Calu3 (cell line): ENCODE measurements around the gene C12orf56. TPM values are rescaled to one million over a fixed set of nuclear protein-coding genes. Genes with fewer than 3 reads are reported as not detected.

Experiments
- BruUV-seq: library from RNA; stranded (reverse); fragments of 400-500 nt; replicated peaks from 2 replicates; lab custom pipeline; 2021; lab: Mats Ljungman, UMichigan
- CTCF ChIA-PET: fragments of 300-600 bp; sonication (Branson Sonifier 250); formaldehyde crosslinking; loops from one replicate; lab custom pipeline; 2022; ENCODE audit warnings: antibody characterized with exemption; lab: Charles Lee
- DNase-seq: peaks from one replicate; pipeline ENCODE4 v3.0.0; 2022
- H3K27ac Mint-ChIP-seq: one replicate; pipeline ENCODE4 v1.8.0; 2022; ENCODE audit warnings: mixed read lengths; ENCODE audit not compliant: unreplicated experiment
- H3K27me3 Mint-ChIP-seq: one replicate; pipeline ENCODE4 v1.8.0; 2022; ENCODE audit warnings: mixed read lengths; ENCODE audit not compliant: unreplicated experiment
- H3K36me3 Mint-ChIP-seq: one replicate; pipeline ENCODE4 v1.8.0; 2022; ENCODE audit warnings: mild to moderate bottlenecking, moderate library complexity, mixed read lengths; ENCODE audit not compliant: insufficient read depth, unreplicated experiment
- H3K4me1 Mint-ChIP-seq: one replicate; pipeline ENCODE4 v1.8.0; 2022; ENCODE audit warnings: mild to moderate bottlenecking, low read depth, mixed read lengths; ENCODE audit not compliant: unreplicated experiment
- H3K4me3 Mint-ChIP-seq: one replicate; pipeline ENCODE4 v1.8.0; 2022; ENCODE audit warnings: mild to moderate bottlenecking, low read depth, moderate library complexity, mixed read lengths; ENCODE audit not compliant: unreplicated experiment
- H3K9me3 Mint-ChIP-seq: one replicate; pipeline ENCODE4 v1.8.0; 2022; ENCODE audit warnings: low read depth, mixed read lengths; ENCODE audit not compliant: unreplicated experiment
- intact Hi-C: fragments of 100-400 bp; cut with micrococcal nuclease; formaldehyde crosslinking; loops from one replicate; pipeline ENCODE4 v1.10.0; 2022; ENCODE audit not compliant: unreplicated experiment
- total RNA-seq: library from RNA; stranded (reverse); gene quantifications from 2 replicates; pipeline ENCODE4 v1.2.3, GENCODE V29; 2022
- TF ChIP-seq, protein P1 (sequence below): fragments of 200-600 bp; IDR thresholded peaks from one replicate; pipeline ENCODE4 v1.8.0; 2022; ENCODE audit warnings: antibody characterized with exemption; ENCODE audit not compliant: unreplicated experiment

C12orf56 gene
- total RNA-seq, 1 experiment from 2014 or later = 4.7 TPM

DNA sequence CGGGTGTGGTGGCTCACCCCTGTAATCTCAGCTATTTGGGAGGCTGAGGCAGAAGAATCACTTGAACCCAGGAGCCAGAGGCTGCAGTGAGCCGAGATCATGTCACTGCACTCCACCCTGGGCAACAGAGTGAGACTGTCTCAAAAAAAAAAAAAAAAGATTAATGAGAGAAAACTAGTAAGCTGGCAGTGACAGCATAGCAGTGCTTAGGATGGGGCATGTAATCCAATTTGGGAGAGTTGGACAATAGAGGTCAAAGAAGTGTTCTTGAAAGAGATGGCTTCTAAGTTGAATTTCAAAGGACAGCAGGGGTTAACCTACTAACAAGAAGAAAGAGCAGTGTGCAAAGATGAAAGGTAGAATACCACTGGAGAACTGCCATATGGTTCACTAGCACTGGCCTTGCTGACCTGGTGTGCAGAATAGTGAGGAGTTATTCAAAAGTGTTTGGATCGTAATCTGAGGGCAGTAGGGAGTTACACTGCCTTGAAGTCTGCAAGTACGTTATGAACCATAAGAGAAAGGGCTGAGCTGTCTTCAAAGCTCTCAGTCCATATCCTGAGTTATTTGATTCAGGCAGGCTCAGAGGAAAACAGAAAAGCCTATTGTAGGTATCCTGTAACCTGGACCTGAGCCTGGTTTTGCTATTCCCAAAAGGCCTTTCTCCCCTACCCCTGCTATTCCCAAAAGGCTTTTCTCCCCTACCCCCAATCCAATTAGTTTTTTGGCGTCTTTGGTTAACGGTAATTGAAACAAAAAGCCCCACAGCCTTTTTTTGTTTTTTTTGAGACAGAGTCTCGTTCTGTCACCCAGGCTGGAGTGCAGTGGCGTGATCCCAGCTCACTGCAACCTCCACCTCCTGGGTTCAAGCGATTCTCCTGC lies 17.0 kb upstream of the C12orf56 start:
- peak overlapping the region; percentile 99 for H3K27ac Mint-ChIP-seq
- intact Hi-C loops = no loop called here
- no peaks in the 10 kb centered on the region for H3K27me3 Mint-ChIP-seq

GRCh38 chr12:64404470-64405256 lies 14.1 kb upstream of the C12orf56 start:
- Mint-ChIP-seq H3K9me3 (no peaks in the 10 kb centered on the region), H3K27ac (peak overlapping the region; percentile 99), H3K36me3 (peaks cover 52% of the 10 kb centered on the region), H3K4me1 (peaks cover 19% of the 10 kb centered on the region), H3K4me3 (peak overlapping the region; percentile 99), H3K27me3 (no peaks in the 10 kb centered on the region)
- peak; percentile 79 for DNase-seq
- TF ChIP-seq, protein P1, sequence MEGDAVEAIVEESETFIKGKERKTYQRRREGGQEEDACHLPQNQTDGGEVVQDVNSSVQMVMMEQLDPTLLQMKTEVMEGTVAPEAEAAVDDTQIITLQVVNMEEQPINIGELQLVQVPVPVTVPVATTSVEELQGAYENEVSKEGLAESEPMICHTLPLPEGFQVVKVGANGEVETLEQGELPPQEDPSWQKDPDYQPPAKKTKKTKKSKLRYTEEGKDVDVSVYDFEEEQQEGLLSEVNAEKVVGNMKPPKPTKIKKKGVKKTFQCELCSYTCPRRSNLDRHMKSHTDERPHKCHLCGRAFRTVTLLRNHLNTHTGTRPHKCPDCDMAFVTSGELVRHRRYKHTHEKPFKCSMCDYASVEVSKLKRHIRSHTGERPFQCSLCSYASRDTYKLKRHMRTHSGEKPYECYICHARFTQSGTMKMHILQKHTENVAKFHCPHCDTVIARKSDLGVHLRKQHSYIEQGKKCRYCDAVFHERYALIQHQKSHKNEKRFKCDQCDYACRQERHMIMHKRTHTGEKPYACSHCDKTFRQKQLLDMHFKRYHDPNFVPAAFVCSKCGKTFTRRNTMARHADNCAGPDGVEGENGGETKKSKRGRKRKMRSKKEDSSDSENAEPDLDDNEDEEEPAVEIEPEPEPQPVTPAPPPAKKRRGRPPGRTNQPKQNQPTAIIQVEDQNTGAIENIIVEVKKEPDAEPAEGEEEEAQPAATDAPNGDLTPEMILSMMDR = no peak
- intact Hi-C loops = no loop called here
- no TSS peak for BruUV-seq
- CTCF ChIA-PET = no interaction called here

More for the DNA sequence above, 17.0 kb upstream of the C12orf56 start:
- no TSS peak for BruUV-seq
- peaks cover 19% of the 10 kb centered on the region for H3K4me1 Mint-ChIP-seq
- peaks cover 77% of the 10 kb centered on the region for H3K36me3 Mint-ChIP-seq
- H3K9me3 Mint-ChIP-seq = no peaks in the 10 kb centered on the region
- no peak for DNase-seq
- no peak overlapping the region for H3K4me3 Mint-ChIP-seq
- CTCF ChIA-PET = interaction anchor here (0.7 kb wide), 1 partner anchor 8 kb away, joined by 4 read pairs; no protein-coding TSS in a partner anchor
- TF ChIP-seq, protein P1 = no peak

DNA sequence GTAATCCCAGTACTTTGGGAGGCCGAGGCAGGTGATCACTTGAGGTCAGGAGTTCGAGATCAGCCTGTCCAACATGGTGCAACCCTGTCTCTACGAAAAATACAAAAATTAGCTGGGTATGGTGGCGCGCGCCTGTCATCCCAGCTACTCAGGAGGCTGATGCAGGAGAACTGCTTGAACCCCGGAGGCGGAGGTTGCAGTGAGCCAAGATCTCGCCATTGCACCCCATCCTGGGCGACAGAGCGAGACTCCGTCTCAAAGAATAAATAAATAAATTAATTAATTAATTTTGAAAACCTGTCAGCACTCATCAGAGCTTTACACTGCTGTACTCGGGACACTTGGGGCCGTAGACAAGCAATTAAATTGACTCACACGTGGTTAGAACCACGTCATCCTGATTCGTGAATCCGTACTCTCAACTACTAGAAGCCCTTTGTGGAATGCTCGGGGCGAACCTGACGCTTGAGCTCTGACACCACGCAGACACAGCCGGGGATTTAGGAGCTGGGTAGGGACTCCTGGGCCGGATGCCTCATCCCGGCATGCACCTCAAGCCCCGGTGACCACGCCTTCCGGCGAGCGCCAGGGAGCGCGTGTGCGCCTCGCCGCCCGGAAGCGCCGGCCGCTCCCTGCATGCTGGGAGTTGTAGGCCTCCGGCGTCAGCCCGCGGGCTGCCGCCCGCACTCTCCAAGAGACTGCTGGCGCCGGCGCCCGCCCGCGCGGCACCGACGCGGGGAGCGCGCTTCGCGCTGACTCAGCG lies 13.3 kb upstream of the C12orf56 start, which contains the start of gene XPOT:
XPOT (plus strand) TSS at position 686 of the 763 bp plus-strand sequence. CDS start 5,644 bp downstream, outside the sequence.
- Mint-ChIP-seq H3K9me3 (no peaks in the 10 kb centered on the region), H3K36me3 (peaks cover 51% of the 10 kb centered on the region), H3K27ac (peak within 1 kb of the TSS; percentile 99), H3K4me3 (peak within 1 kb of the TSS; percentile 99), H3K4me1 (peaks cover 19% of the 10 kb centered on the region), H3K27me3 (no peaks in the 10 kb centered on the region)
- DNase-seq = peak; percentile 97
- TF ChIP-seq, protein P1 = no peak
- intact Hi-C loops = no loop called here
- CTCF ChIA-PET = interaction anchor here (0.9 kb wide), 1 partner anchor 560 kb away, joined by 3 read pairs; no protein-coding TSS in a partner anchor
- BruUV-seq = TSS peak; percentile 90

GRCh38 chr12:64402181-64402580 lies 11.6 kb upstream of the C12orf56 start:
- no TSS peak for BruUV-seq
- intact Hi-C loops = no loop called here
- no peak for DNase-seq
- H3K4me3 Mint-ChIP-seq = no peak overlapping the region
- no peaks in the 10 kb centered on the region for H3K27me3 Mint-ChIP-seq
- no peak overlapping the region for H3K27ac Mint-ChIP-seq
- H3K4me1 Mint-ChIP-seq = peaks cover 7% of the 10 kb centered on the region
- H3K9me3 Mint-ChIP-seq = no peaks in the 10 kb centered on the region
- TF ChIP-seq, protein P1 = no peak
- peaks cover 34% of the 10 kb centered on the region for H3K36me3 Mint-ChIP-seq
- CTCF ChIA-PET = no interaction called here
